Panc1 (cell line): ENCODE data around the gene DIAPH3.

Source experiments
- POLR2AphosphoS5 ChIP-seq: IDR thresholded peaks from 2 replicates; pipeline ENCODE4 v1.6.1; 2012; ENCODE audit warnings: mild to moderate bottlenecking, low read depth, low read length, moderate library complexity
- TF ChIP-seq, protein P1 (sequence below): fragments of 450-650 bp; IDR thresholded peaks from 2 replicates; pipeline ENCODE4 v1.5.1; 2017; ENCODE audit warnings: mild to moderate bottlenecking
- TF ChIP-seq, protein P2 (sequence below), 2 experiments: IDR thresholded peaks; 2 replicates each; pipeline ENCODE4 v1.6.1; 2011 to 2012; ENCODE audit warnings: low read depth in 2 of 2, control low read depth in 1 of 2, low read length in 1 of 2, mild to moderate bottlenecking in 1 of 2, moderate library complexity in 1 of 2; ENCODE audit not compliant: insufficient read depth in 1 of 2

DNA sequence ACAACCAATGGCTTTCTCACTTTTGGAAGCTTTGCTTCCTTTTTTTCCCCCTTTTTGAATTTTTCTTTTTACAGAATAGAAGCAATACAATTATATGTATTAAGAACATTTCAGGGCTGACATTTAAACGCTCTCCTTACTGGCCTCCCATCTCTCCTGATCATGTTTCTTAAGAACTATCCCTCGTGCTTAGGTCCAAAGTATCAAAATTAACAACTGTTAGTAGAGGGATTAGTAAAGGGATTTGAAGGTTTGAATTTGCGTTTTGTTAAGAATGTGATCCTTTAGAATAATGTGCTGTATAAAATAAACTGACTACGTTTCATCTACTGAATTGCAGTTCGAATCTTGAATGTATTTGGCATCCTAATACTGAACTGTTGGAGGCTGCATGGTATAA lies 424.8 kb downstream of the DIAPH3 start:
- TF ChIP-seq, protein P1, sequence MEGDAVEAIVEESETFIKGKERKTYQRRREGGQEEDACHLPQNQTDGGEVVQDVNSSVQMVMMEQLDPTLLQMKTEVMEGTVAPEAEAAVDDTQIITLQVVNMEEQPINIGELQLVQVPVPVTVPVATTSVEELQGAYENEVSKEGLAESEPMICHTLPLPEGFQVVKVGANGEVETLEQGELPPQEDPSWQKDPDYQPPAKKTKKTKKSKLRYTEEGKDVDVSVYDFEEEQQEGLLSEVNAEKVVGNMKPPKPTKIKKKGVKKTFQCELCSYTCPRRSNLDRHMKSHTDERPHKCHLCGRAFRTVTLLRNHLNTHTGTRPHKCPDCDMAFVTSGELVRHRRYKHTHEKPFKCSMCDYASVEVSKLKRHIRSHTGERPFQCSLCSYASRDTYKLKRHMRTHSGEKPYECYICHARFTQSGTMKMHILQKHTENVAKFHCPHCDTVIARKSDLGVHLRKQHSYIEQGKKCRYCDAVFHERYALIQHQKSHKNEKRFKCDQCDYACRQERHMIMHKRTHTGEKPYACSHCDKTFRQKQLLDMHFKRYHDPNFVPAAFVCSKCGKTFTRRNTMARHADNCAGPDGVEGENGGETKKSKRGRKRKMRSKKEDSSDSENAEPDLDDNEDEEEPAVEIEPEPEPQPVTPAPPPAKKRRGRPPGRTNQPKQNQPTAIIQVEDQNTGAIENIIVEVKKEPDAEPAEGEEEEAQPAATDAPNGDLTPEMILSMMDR, result no peak
- TF ChIP-seq, protein P2, sequence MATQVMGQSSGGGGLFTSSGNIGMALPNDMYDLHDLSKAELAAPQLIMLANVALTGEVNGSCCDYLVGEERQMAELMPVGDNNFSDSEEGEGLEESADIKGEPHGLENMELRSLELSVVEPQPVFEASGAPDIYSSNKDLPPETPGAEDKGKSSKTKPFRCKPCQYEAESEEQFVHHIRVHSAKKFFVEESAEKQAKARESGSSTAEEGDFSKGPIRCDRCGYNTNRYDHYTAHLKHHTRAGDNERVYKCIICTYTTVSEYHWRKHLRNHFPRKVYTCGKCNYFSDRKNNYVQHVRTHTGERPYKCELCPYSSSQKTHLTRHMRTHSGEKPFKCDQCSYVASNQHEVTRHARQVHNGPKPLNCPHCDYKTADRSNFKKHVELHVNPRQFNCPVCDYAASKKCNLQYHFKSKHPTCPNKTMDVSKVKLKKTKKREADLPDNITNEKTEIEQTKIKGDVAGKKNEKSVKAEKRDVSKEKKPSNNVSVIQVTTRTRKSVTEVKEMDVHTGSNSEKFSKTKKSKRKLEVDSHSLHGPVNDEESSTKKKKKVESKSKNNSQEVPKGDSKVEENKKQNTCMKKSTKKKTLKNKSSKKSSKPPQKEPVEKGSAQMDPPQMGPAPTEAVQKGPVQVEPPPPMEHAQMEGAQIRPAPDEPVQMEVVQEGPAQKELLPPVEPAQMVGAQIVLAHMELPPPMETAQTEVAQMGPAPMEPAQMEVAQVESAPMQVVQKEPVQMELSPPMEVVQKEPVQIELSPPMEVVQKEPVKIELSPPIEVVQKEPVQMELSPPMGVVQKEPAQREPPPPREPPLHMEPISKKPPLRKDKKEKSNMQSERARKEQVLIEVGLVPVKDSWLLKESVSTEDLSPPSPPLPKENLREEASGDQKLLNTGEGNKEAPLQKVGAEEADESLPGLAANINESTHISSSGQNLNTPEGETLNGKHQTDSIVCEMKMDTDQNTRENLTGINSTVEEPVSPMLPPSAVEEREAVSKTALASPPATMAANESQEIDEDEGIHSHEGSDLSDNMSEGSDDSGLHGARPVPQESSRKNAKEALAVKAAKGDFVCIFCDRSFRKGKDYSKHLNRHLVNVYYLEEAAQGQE (IDR thresholded peaks at IDR 0.05; ENCODE audit: insufficient read depth in 1 of 2, low read depth in 2 of 2, low read length in 1 of 2), result no peak
- no peak for TF ChIP-seq POLR2AphosphoS5
